Mesothelial cell of epicardium (in vitro differentiated cells): ENCODE data around the gene UROS. TPM values are rescaled to one million over a fixed set of nuclear protein-coding genes. Genes with fewer than 3 reads are reported as not detected.

Source experiments
- DNase-seq, 2 experiments: peaks; one replicate each; pipeline ENCODE4 v3.0.0; 2021; ENCODE audit warnings: low spot score in 2 of 2; ENCODE audit not compliant: unreplicated experiment in 2 of 2
- H3K27ac Mint-ChIP-seq: 2 replicates; pipeline ENCODE4 v1.8.0; 2021; ENCODE audit warnings: mixed read lengths
- H3K27me3 Mint-ChIP-seq: 2 replicates; pipeline ENCODE4 v1.8.0; 2021; ENCODE audit warnings: low read depth, mixed read lengths
- H3K36me3 Mint-ChIP-seq: 2 replicates; pipeline ENCODE4 v1.8.0; 2021; ENCODE audit warnings: mixed read lengths
- H3K4me1 Mint-ChIP-seq: 2 replicates; pipeline ENCODE4 v1.8.0; 2021; ENCODE audit warnings: mixed read lengths
- H3K4me3 Mint-ChIP-seq: 2 replicates; pipeline ENCODE4 v1.8.0; 2021; ENCODE audit warnings: mild to moderate bottlenecking, moderate library complexity, mixed read lengths
- H3K9me3 Mint-ChIP-seq: 2 replicates; pipeline ENCODE4 v1.8.0; 2021; ENCODE audit warnings: mixed read lengths
- total RNA-seq: library from RNA; stranded (reverse); gene quantifications from 3 replicates; pipeline ENCODE4 v1.2.1, GENCODE V29; 2021
- TF ChIP-seq, protein P1 (sequence below): fragments of 200-600 bp; sonication (generic); IDR thresholded peaks from one replicate; pipeline ENCODE4 v1.5.0; 2021; ENCODE audit warnings: antibody characterized with exemption; ENCODE audit not compliant: unreplicated experiment

UROS gene
- total RNA-seq, 1 donor from 2014 or later, result 63.2 TPM

DNA sequence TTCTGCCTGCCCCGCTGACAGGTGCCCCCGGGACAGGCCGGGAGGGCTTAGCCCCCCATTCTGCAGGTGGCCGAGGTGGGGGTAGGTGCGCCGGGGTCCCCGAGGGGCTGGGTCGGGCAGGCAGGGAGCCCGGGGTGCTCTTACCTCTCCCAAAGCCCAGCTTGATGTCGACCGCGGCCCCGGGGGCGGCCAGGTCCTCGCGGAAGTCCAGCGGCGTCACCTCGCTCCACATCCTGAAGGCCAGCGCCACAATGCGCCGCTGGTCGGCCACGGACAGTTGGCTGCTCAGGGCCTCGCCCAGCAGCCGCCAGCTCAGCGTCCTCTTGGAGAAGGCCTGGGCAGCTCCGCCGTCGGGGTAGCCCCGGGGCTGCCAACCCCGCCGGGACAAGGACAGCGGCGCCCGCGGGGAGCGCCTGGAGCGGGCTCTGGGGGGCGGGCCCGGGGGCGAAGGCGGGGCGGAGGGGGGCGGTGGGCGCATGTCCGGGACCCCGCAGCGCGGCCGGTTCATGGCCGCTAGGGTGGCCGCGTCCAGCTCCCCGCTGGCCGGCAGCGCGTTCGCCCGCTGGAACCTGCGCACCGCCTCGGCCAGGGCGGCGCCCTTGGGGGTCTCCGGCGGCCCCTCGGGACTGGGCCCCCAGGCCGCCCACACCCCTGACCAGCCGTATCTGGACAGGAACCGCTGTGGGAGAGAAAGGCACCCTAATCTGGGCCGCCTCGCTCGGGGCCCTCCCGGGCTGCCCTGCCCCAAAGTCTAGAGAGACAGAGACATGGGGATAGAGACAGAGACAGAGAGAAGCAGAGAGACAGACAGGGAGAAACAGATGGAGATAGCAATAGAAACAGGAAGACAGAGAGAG, 49.1 kb downstream of the UROS start:
- Mint-ChIP-seq H3K4me1 (peaks cover under 1% of the 10 kb centered on the region), H3K4me3 (no peak overlapping the region), H3K27ac (no peak overlapping the region), H3K27me3 (no peaks in the 10 kb centered on the region), H3K9me3 (peaks cover 1% of the 10 kb centered on the region), H3K36me3 (peaks cover 6% of the 10 kb centered on the region)
- TF ChIP-seq, protein P1, sequence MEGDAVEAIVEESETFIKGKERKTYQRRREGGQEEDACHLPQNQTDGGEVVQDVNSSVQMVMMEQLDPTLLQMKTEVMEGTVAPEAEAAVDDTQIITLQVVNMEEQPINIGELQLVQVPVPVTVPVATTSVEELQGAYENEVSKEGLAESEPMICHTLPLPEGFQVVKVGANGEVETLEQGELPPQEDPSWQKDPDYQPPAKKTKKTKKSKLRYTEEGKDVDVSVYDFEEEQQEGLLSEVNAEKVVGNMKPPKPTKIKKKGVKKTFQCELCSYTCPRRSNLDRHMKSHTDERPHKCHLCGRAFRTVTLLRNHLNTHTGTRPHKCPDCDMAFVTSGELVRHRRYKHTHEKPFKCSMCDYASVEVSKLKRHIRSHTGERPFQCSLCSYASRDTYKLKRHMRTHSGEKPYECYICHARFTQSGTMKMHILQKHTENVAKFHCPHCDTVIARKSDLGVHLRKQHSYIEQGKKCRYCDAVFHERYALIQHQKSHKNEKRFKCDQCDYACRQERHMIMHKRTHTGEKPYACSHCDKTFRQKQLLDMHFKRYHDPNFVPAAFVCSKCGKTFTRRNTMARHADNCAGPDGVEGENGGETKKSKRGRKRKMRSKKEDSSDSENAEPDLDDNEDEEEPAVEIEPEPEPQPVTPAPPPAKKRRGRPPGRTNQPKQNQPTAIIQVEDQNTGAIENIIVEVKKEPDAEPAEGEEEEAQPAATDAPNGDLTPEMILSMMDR, result no peak
- no peak for DNase-seq

- no peak for DNase-seq
- Mint-ChIP-seq H3K27ac (no peak overlapping the region), H3K36me3 (peaks cover 6% of the 10 kb centered on the region), H3K4me1 (peaks cover 10% of the 10 kb centered on the region), H3K4me3 (no peak overlapping the region), H3K27me3 (no peaks in the 10 kb centered on the region), H3K9me3 (no peaks in the 10 kb centered on the region)
- TF ChIP-seq, protein P1, result no peak
These were observed 50.2 kb downstream of the UROS start for GRCh38 chr10:125772864-125773180.

- Mint-ChIP-seq H3K9me3 (no peaks in the 10 kb centered on the region), H3K4me1 (peaks cover 14% of the 10 kb centered on the region), H3K27ac (no peak overlapping the region), H3K27me3 (no peaks in the 10 kb centered on the region), H3K36me3 (peaks cover 9% of the 10 kb centered on the region), H3K4me3 (no peak overlapping the region)
- TF ChIP-seq, protein P1, result no peak
- no peak for DNase-seq
These were observed 50.8 kb downstream of the UROS start for GRCh38 chr10:125772112-125772863.

DNA sequence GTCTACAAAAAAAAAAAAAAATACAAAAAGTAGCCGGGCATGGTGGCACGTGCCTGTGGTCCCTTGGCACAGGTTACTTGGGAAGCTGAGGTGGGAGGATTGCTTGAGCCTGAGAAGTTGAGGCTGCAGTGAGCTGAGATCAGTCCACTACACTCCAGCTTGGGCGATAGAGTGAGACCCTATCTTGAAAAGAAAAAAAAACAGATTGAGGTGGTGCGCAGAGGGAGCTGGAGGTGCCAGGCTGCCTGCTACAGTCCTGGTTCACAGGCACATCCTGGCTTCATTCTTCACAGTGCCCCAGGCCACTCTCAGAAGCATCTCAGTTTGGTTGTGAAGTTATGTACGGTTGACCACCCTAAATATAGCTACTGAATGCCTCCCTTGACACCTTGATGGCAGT, 52.2 kb downstream of the UROS start:
- no peak overlapping the region for H3K27ac Mint-ChIP-seq
- TF ChIP-seq, protein P1, result no peak

DNA sequence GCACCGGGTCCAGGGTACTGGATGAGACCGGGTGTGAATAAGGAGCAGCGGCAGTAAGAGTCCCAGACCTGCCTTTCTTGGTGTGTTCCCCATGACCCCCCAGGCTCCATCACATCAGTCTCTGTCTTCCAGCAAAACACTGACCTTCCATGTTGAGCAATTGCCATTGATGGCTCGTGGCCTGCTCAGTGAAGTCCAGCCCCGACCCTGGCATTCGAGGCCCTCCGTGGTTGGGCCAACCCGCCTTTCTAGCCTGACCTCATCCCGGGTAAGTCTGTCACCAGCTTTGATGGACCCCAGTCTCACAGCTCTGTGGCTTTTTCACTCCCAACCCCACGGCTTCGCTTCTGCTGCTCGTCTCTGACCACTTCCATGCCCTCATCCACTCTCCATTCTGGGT, 53.9 kb downstream of the UROS start:
- TF ChIP-seq, protein P1, result no peak
- H3K4me3 Mint-ChIP-seq, result no peak overlapping the region
- H3K36me3 Mint-ChIP-seq, result peaks cover 30% of the 10 kb centered on the region
- DNase-seq, result no peak
- H3K27ac Mint-ChIP-seq, result peak overlapping the region; percentile 88
- H3K4me1 Mint-ChIP-seq, result peaks cover 14% of the 10 kb centered on the region
- no peaks in the 10 kb centered on the region for H3K9me3 Mint-ChIP-seq
- H3K27me3 Mint-ChIP-seq, result no peaks in the 10 kb centered on the region

More for the DNA sequence above, 52.2 kb downstream of the UROS start:
- no peaks in the 10 kb centered on the region for H3K27me3 Mint-ChIP-seq
- no peaks in the 10 kb centered on the region for H3K9me3 Mint-ChIP-seq
- H3K4me1 Mint-ChIP-seq, result peaks cover 14% of the 10 kb centered on the region
- peaks cover 17% of the 10 kb centered on the region for H3K36me3 Mint-ChIP-seq
- DNase-seq, result no peak
- no peak overlapping the region for H3K4me3 Mint-ChIP-seq
